Activated gamma-delta T cell (primary cell): ENCODE results near the gene RAB44.
"Not testable (repeated sequence)": the region's sequence is repeated elsewhere in the genome, so short reads cannot be mapped to it uniquely, and the experiment has no call there.

Experiments
- DNase-seq: peaks from one replicate; lab custom pipeline; 2025; lab: John Stamatoyannopoulos, UW

RAB44 gene

GRCh38 chr6:36713846-36714245 is 16.2 kb downstream of the RAB44 start:
- no peak for DNase-seq

- DNase-seq, result no peak
Observed at GRCh38 chr6:36714511-36714910, 16.9 kb downstream of the RAB44 start.

- DNase-seq, result no peak
Observed at GRCh38 chr6:36715469-36715868, 17.8 kb downstream of the RAB44 start.

- no peak for DNase-seq
Observed at GRCh38 chr6:36716476-36717093, 19.0 kb downstream of the RAB44 start.

- DNase-seq, result no peak
Observed at GRCh38 chr6:36717231-36717825, 19.7 kb downstream of the RAB44 start.

GRCh38 chr6:36717871-36718540 is 20.4 kb downstream of the RAB44 start:
- no peak for DNase-seq

- DNase-seq, result no peak
Observed at GRCh38 chr6:36718560-36718959, 20.9 kb downstream of the RAB44 start.

GRCh38 chr6:36719126-36719525 is 21.5 kb downstream of the RAB44 start:
- no peak for DNase-seq

- no peak for DNase-seq
Observed at GRCh38 chr6:36720251-36721141, 22.9 kb downstream of the RAB44 start.

GRCh38 chr6:36721369-36722140 is 23.9 kb downstream of the RAB44 start:
- DNase-seq, result no peak

GRCh38 chr6:36722365-36722764 is 24.7 kb downstream of the RAB44 start:
- DNase-seq, result no peak

GRCh38 chr6:36722879-36723278 is 25.3 kb downstream of the RAB44 start:
- no peak for DNase-seq

- DNase-seq, result not testable (repeated sequence)
Observed at GRCh38 chr6:36723992-36724391, 26.4 kb downstream of the RAB44 start.

GRCh38 chr6:36724514-36725390 is 27.1 kb downstream of the RAB44 start:
- no peak for DNase-seq

- no peak for DNase-seq
Observed at GRCh38 chr6:36725581-36725980, 28.0 kb downstream of the RAB44 start.

GRCh38 chr6:36727505-36728021 is 29.9 kb downstream of the RAB44 start:
- DNase-seq, result no peak

GRCh38 chr6:36728289-36729160 is 30.9 kb downstream of the RAB44 start:
- no peak for DNase-seq

GRCh38 chr6:36729161-36729524 is 31.5 kb downstream of the RAB44 start:
- no peak for DNase-seq
